ENCODE results near the gene SPECC1L.
"Not testable (repeated sequence)": the region's sequence is repeated elsewhere in the genome, so short reads cannot be mapped to it uniquely, and the experiment has no call there.

Gene SPECC1L, protein sequence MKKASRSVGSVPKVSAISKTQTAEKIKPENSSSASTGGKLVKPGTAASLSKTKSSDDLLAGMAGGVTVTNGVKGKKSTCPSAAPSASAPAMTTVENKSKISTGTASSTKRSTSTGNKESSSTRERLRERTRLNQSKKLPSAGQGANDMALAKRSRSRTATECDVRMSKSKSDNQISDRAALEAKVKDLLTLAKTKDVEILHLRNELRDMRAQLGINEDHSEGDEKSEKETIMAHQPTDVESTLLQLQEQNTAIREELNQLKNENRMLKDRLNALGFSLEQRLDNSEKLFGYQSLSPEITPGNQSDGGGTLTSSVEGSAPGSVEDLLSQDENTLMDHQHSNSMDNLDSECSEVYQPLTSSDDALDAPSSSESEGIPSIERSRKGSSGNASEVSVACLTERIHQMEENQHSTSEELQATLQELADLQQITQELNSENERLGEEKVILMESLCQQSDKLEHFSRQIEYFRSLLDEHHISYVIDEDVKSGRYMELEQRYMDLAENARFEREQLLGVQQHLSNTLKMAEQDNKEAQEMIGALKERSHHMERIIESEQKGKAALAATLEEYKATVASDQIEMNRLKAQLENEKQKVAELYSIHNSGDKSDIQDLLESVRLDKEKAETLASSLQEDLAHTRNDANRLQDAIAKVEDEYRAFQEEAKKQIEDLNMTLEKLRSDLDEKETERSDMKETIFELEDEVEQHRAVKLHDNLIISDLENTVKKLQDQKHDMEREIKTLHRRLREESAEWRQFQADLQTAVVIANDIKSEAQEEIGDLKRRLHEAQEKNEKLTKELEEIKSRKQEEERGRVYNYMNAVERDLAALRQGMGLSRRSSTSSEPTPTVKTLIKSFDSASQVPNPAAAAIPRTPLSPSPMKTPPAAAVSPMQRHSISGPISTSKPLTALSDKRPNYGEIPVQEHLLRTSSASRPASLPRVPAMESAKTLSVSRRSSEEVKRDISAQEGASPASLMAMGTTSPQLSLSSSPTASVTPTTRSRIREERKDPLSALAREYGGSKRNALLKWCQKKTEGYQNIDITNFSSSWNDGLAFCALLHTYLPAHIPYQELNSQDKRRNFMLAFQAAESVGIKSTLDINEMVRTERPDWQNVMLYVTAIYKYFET

DNA sequence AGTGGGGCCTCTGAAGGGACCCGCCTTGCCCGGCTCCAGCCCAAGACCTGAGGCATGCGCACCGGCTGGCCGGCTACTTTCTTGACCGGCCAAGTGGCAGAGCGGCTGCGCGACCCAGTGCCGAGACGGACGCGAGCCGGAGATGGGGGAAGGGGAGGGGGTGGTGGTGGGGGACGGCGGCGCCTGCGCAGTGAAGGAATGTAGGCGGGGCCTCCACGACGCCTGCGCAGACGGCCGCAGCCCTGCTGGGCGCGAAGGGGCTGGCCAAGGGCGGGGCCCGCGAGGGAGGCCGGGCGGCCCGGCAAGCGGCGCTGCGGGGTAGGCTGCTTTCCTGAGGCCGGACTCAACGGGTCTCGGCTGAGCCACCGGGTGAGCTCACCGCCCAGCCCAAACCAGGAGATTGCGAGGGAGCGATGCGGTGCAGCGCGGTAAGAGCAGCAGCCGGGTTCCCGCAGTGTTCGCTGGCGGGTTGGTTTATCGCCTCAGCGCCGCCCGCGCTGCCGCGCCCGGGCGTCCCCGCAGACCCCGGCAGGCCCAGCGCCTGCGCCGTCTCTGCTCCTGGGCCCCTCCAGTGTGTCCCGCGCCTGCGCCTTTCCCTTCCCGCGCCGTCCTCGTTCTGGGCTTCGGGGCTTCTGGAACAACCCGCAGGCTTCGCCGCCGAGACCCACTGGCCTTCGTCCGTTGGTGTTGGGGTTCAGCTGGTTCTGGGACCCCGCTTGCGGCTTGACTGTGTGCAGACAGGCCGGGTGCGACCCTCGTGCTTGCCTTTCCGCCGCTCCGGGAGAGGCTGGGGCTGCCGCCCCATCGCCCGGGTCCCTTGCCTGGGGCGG, at the start of gene SPECC1L:
SPECC1L (plus strand) TSS at position 276 of the 830 bp plus-strand sequence. CDS start 31,401 bp downstream, outside the sequence.
- DNase-seq = peak; percentile 96

DNA sequence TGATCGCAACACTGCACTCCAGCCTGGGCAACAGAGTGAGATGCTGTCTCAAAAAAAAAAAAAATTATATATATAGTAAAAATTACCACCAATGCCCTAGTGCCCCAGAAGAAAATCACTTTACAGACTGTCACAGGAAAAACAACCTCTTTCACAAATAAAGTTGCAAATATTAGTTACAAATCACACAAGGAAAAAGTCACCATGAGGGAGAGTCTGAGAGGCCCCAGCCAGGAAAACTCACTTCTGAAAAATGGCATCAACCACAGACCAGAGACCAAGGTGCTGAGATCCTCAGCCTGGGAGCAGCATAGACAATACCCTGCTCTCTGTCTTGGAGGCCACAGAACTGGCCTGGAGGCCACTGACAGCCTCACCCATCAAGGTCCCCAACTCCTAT, 46.2 kb upstream of the SPECC1L start:
- DNase-seq = no peak

DNA sequence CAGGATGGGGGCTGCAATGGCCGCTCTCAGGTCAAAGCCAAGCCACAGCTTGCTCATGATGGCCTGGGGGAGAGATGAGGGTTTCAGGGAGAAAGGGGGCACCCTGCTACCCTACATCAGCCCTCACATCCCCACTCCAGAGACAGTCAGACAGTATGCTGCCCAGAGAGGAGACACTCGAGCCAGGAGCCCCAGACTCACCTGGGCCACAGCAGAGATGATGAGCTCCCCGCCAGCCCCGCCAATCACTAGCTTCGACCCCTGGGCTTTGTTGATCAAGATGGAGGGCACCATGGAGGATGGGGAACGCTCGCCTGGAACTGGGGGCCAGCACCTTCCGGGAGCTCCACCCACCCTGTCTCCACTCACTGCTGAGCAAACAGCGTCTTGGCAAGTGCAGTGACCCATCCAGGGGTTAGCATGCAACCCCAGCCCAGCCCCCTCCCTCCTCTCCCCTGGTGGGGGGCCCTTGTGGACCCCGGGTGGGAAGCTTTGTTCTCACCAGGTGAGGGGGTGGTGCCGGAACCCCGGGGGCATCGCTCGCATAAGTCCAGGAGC, 45.5 kb upstream of the SPECC1L start:
- DNase-seq = no peak

DNA sequence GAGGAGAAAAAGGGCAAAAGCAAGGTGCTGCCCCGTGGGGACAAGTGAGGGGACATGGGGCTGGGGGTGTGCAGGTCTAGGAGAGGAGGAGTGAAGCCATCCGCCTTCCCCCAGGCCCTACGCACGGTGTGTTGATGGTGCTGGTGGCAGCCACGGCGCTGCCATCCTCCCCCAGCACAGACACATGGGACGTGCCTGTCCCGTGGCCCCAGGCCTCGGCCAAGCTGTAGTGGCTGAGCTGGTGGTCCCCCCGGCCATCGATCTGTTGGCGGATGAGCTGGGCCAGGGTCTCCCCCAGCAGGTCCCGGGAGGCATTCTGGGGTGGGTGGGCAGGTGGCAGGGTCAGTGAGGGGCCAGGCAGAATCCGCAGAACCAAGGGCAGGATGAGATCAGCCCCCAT, 44.7 kb upstream of the SPECC1L start:
- no peak for DNase-seq

DNA sequence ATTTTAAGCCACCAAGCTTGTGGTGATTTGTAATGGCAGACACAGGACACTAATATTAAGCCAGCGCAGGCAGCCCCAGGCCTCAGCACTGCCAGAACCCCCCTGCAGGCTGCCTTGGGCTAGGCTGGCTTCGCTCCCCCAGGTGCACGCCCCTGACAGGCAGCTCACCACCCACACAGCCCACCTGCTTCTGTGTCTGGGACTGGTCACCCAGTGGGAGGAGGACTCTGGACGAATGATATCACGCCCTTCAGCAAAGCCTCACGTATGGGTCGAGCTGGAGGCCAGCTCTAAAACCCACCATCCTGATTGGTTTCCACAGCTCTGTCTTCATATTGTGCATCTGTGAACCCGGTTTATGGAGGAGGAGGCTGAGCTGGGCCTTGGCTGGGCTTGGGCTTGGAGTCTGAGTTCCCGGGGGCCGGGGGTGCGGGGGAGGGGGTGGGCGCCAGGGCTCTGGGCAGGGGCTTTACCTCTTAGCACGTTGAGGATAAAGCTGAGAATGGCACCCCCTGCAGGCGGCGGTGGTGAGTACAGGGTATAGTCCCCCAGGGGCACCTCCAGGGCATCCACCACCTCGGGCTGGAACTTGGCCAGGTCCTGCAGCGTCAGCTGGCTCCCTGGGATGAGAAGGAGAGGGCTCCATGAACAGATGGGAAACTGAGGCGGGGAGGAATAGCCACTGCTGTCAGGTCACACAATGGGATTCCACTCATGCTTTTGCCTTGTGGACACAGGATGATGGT, 39.5 kb upstream of the SPECC1L start:
- peak; percentile 73 for DNase-seq

GRCh38 chr22:24231706-24232105, 38.9 kb upstream of the SPECC1L start:
- DNase-seq = no peak

DNA sequence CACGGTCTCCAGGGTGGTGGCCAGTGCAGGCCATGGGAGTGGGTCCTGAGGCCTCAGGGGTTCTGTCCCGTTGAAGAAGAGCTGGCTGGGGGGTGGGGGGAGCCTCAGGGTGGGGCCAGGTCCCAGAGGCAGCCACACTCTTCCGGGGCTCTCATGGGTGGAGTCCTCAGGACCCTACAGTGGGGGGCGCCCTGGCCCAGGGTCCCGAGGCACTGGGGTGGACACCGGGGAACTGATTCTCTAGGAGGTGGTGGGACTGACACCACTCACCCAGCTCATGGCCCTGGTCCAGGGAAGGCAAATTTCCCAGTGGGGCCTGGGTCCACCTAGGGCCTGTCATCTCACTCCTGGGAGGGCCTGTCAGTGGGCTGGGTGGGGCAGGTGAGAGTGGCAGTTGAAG, 38.5 kb upstream of the SPECC1L start:
- DNase-seq = no peak

GRCh38 chr22:24232725-24233124, 37.9 kb upstream of the SPECC1L start:
- no peak for DNase-seq

- DNase-seq = no peak
Observed at GRCh38 chr22:24233235-24233634, 37.4 kb upstream of the SPECC1L start.

- DNase-seq = no peak
Observed at GRCh38 chr22:24233816-24234215, 36.8 kb upstream of the SPECC1L start.

GRCh38 chr22:24235315-24235714, 35.3 kb upstream of the SPECC1L start:
- DNase-seq = no peak

DNA sequence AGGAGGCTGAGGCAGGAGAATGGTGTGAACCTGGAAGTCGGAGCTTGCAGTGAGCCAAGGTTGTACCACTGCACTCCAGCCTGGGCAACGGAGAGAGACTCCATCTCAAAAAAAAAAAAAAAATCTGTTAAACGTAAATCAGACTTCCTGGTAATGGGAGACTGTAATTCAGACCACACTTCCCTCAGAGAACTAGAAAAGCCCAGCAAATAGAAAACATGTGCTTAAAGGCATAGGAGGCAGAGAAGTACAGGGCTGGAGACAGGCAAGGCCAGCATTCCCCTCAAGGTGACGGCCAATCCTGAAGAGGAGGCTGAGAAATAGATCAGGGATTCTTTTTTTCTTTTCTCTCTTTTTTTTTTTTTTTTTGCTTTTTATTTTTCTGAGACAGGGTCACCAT, 34.0 kb upstream of the SPECC1L start:
- no peak for DNase-seq

DNA sequence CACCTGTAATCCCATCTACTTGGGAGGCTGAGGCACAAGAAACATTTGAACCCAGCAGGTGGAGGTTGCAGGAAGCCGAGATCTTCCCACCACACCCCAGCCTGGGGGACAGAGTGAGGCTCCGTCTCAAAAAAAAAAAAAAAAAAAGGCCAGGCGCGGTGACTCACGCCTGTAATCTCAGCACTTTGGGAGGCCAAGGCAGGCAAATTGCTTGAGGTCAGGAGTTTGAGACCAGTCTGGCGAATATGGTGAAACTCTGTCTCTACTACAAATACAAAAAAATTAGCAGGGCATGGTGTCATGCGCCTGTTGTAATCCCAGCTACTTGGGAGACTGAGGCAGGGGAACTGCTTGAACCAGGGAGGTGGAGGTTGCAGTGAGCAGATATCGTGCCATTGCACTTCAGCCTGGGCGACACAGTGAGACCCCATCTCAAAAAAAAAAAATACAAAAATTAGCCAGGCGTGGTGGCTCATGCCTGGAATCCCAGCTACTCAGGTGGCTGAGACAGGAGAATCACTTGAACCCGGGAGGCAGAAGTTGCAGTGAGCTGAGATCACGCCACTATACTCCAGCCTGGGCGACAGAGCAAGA, 32.4 kb upstream of the SPECC1L start:
- not testable (repeated sequence) for DNase-seq

DNA sequence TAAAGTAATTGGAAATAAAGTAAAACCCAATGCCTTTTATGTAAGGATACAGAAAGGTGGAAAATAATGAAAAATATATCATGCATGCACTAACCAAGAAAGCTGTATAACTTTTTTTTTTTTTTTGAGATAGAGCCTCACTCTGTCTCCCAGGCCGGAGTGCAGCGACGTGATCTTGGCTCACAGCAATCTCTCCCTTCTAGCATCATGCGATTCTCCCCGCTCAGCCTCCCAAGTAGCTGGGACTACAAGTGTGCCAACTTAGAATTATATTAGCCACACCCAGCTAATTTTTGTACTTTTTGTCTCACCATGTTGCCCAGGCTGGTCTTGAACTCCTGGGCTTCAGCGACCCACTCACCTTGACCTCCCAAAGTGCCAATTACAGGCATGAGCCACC, 30.2 kb upstream of the SPECC1L start:
- DNase-seq = no peak

GRCh38 chr22:24240985-24241692, 29.5 kb upstream of the SPECC1L start:
- DNase-seq = not testable (repeated sequence)

GRCh38 chr22:24243417-24243816, 27.2 kb upstream of the SPECC1L start:
- DNase-seq = peak; percentile 37

- DNase-seq = peak; percentile 41
Observed at GRCh38 chr22:24244144-24244787, 26.4 kb upstream of the SPECC1L start.

- DNase-seq = peak; percentile 46
Observed at GRCh38 chr22:24245030-24245431, 25.6 kb upstream of the SPECC1L start, which contains the start of gene GGT5. Gene GGT5 (minus strand): TSS chr22:24245082. CDS start chr22:24244725, 357 bp downstream.
